ENCODE measurements around the gene DENND5B.
A peak's percentile ranks its signal among the peaks of the same experiment; 100 is the strongest.
"Not testable (repeated sequence)": the region's sequence is repeated elsewhere in the genome, so short reads cannot be mapped to it uniquely, and the experiment has no call there.

DENND5B gene

DNA sequence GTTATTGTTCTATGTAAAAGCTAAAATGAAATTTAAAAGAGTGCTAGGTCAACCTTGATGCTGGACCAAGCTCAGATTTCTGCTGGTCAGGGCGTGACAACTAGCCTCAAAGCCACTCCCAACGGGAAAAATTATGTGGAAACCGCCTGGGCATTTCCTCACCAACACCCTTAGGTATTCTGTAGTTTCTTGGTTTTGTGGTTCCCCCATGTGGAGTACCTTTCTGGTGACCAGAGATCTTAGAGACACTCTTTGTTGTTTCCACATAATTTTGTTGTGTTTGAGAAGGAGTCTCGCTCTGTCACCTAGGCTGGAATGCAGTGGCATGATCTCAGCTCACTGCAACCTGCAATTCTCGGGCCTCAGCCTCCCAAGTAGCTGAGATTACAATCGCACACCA lies 119.9 kb downstream of the DENND5B start:
- no peak for DNase-seq (ENCODE audit: low spot score)

DNA sequence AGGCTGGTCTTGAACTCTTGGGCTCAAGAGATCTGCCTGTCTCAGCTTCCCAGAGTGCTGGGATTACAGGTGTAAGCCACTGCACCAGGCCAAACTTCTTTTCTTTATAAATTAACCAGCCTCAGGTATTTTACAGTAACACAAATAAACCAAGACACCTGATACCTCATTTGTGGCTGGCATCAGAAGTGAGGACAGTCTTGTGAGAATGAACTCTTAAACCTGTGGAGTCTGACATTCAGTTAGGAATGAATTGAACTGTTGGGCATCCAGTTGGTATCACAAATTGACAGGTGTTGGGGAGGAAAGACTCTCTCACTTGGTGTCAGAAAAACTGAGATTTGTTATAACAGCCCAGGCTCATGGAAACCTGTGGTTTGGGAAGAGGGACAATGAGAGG lies 120.5 kb downstream of the DENND5B start:
- no peak for DNase-seq (ENCODE audit: low spot score)

DNA sequence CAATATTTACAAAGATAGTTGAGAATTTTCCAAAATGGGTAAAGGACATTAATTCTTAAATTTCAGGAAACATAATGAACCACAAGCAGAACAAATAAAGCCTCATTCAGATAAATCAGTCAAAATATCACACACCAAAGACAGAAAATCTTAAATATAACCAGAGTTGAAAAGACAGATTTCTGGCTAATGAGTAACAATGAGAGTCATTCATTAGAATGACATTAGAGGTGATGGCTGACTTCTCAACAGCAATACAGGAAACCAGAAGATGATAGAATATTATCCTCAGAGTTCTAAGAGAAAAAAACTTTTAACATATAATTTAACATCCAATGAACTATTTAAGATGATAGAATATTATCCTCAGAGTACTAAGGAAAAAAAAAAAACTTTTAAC lies 124.2 kb downstream of the DENND5B start:
- DNase-seq (ENCODE audit: low spot score): no peak

DNA sequence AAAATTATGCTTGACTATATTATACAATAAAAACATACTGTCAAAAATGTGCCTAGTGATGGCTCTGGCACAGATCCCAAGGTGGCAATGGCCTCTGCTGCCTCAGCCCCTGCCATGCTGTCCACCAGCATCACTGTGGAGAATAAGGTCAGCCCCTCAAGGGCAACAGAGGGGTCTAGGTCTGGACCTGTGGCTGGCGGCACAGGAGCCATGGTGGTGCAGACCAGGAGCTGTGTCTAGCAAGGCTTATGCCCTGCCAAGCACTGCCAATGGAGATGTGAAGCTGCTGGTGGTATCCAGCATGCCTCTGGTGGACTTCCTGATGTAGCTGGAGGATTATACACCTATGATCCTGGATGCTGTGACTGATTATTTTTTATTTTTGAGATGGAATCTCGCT lies 125.9 kb downstream of the DENND5B start:
- no peak for DNase-seq (ENCODE audit: low spot score)

DNA sequence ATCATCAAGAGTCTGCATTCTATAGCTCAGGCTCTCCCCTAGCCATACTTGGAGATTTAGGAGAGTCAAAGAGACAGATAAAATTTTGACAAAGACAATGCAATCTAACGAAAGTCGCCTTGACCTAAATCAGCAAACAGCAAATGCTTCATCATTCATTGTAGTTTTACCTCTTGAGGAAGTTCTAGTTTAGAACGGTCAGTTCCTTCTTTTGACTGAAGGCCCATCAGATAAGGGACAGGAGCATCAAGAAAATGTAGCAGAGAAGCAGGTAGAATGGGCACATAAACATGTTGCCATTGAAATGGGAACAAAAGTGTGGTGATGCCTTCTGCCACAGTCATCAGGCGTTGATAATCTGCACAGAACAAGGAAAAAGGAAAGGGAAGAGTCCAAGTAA lies 130.9 kb downstream of the DENND5B start:
- no peak for DNase-seq (ENCODE audit: low spot score)

DNA sequence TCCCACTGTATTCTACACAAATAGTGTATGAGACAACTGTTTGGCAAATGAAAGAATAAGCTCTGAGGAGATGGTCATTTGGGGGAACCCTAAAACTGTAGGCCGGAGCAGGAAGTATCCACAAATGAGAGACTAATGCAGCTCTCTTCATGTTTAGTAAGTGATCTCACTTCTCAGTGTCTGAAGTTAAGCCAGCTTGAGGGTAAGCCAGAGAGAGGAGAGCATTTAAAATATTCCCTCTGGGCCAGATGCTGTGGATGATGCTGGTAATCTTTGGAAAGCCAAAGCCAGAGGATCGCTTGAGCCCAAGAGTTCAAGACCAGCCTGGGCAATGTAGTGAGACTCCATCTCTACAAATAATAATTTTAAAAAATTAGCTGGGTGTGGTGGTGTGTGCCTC lies 134.4 kb downstream of the DENND5B start:
- no peak for DNase-seq (ENCODE audit: low spot score)

DNA sequence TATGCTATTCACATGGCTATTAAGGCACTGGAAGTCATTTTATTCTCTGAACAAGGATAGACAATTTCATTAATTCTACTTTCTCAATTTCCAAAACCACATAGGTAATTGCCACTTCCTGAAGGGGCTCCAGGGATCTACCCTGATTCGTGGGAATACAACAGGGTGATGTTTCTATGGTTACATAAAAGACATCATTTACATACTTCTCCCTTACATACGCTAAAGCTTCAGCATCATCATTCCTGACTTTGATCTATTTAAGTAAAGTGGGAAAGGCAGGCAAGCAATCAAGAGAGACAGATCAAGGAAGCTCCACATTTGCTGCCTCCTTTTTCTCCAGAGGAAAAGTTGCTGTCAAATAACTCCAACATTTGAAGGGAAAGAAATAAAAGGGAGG lies 146.2 kb downstream of the DENND5B start:
- no peak for DNase-seq (ENCODE audit: low spot score)

DNA sequence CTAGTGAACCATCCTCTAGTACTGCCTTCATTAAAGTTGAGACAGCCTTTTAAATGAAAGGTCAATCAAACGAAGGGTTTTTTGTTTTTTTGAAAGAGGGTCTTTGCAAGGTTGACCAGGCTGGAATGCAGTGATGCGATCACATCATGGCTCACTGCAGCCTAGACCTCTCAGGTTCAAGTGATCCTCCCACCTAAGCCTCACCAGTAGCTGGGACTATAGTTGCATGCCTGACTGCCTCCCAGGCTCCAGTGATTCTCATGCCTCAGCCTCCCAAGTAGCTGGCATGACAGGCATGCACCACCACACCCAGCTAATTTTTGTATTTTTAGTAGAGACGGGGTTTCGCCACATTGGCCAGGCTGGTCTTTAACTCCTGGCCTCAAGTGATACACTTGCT lies 150.3 kb downstream of the DENND5B start:
- no peak for DNase-seq (ENCODE audit: low spot score)

DNA sequence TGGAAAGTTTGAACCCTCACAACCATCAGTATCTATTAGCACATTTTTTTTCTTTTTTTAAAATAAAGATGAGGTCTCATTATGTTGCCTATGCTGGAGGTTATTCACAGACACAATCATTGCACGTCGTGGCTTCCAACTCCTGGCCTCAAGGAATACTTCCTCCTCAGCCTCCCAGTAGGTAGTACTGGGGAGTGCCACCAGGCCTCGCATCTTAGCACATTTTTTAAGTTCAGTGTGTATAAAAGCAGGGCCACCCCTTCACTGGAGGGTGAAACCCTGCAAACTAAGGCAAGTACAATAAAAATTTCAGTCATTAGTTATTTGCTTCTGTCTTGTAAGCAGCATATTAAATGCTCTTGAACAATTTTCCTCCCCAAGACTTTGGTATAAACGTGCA lies 150.8 kb downstream of the DENND5B start:
- no peak for DNase-seq (ENCODE audit: low spot score)

DNA sequence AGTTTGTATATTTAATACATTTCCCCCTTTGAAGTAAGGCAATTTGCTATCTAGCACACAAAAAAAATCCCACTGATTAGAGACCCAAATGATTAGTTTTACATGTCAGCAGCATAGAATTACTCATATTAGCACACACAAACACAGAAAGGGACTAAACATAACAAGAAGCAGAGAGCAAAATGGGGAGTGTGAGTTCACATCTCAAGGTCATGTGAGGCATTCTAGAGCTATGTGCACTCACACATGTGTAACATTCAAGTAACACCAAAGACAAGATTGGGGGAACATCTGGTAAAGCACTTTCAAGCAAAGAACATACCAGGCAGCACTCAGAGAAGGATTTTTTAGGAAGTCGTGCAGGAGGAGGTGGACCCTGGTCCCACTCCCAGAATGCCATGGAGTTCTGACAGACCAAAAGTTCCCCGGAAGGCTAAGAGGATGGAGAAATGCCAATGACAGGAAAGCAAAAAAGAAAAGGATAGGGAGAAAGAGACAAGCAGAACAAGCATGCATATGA lies 159.2 kb downstream of the DENND5B start:
- no peak for DNase-seq (ENCODE audit: low spot score)

DNA sequence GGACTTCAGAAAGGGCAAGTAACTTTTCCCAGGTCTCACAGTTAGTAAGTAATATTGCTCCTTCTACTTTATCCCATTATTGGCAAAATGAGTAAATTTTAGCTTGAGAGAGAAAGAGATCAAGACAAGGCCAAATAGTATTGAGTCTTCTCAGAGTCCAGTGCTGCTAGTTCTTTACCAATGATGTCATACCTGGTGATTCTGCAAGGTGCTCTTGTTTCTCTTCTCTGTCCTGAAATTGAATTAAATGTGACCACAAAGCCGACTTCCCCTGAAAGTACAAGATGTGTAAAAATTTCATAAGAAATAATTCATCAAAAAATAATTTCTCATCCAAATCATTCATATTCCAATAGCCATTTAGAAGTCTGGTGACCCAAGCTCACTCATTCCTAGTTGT lies 167.5 kb downstream of the DENND5B start:
- no peak for DNase-seq (ENCODE audit: low spot score)

DNA sequence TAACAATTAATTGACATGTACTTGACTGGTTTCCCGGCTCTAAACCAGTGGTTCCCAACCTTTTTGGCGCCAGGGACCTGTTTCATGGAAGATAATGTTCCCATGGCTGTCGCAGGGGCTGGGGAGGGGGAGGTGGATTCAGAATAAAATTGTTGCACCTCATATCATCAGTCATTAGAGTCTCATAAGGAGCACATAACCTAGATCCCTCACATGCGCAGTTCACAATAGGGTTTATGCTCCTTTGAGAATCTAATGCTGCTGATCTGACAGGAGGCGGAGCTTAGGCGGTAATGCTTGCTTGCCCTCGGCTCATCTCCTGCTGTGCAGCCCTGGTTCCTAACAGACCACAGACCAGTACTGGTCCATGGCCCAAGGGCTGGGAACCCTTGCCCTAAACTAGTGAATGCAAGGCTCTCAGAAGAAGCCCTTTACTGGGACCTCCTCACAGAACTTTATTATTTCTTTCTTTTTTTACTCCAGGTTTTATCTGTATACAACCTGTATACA lies 178.6 kb downstream of the DENND5B start:
- DNase-seq (ENCODE audit: low spot score): no peak

DNA sequence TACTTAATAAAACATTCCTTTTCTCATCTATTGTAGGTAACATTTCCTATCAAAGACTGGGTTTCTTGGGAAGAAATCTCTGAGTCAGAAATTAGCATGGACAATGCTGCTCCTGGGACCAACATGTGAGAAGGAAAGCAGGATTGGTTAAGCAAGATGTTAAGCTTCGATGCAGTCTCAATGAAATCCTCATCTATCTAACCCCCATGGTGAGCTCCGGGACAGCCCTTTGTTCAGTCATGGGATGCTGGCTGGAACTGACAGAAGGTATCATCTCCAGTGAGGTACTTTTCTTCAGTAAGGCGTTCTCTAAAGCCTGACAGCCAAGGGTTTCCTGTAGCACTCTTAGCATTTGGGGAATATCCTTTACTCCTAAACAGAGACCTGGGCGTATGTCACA lies 182.2 kb downstream of the DENND5B start:
- DNase-seq (ENCODE audit: low spot score): no peak

DNA sequence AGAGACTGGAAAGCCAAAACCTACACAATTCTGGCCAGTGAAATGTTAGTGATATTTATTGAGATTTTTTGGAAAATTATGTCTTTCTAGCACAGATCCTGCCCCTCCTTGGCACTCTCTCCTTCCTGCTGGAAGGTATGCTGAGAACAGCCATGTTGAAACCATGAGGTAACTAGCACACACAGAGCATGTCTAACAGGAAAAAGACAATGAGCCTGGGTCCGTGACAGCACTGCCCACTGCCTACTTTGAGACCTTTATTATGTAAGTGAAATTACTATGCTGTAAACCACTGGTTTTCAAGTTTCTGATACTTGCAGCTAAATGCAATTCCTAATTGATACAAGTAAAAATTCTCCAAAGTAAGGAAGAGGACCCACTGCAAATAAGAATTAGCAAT lies 183.4 kb downstream of the DENND5B start:
- no peak for DNase-seq (ENCODE audit: low spot score)

DNA sequence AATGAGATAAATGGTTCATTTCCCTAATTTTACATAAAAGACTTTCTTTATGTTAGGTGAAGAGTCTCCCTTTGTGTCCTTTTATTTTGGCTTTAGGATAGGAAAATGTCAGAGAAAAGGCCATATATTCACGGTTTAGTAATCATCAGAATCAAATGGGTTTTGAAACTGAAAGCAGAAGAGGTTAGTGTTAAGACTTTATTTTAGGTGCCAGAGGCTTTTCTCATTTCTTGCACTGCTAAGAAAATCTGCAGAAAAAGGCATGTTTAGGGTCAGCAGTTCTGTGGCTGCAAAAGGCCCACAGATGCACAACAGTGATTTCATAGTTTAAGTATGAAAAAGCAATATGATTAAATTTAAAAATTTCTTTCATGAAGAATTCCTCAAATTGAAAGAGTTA lies 184.6 kb downstream of the DENND5B start:
- DNase-seq (ENCODE audit: low spot score): no peak

DNA sequence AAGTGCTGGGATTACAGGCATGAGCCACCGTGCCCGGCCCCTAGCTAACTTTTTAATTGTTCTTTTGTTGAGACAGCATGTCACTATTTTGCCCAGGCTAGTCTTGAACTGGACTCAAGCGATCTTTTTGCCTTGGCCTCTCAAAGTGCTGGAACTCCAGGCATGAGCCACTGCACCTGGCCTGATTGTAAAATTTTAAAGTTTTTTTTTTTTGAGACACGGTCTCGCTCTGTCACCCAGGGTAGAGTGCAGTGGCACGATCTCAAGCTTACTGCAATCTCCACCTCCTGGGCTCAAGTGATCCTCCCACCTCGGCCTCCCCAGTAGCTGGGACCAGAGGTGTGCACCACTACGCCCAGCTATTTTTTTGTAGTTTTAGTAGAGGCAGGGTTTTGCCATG lies 185.9 kb downstream of the DENND5B start:
- no peak for DNase-seq (ENCODE audit: low spot score)

DNA sequence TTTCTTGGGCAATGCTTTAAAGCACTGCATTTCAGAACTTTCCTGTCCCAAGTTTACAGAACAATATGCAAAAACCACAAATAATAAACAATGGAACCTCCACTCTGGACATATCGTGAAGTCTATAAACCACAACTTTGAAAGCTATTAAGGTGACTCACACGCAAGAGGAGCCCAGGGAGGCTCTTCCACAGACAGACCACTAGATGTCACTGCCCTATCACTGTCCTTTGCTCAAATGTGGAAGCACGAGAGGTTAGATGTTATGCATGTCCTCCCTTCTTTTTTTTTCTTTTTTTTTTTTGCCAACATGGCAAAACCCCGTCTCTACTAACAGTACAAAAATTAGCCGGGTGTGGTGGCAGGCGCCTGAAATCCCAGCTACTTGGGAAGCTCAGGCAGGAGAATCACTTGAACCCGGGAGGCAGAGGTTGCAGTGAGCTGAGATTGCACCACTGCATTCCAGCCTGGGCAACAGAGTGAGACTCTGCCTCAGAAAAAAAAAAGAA lies 187.8 kb downstream of the DENND5B start:
- peak; percentile 63 for DNase-seq (ENCODE audit: low spot score)

DNA sequence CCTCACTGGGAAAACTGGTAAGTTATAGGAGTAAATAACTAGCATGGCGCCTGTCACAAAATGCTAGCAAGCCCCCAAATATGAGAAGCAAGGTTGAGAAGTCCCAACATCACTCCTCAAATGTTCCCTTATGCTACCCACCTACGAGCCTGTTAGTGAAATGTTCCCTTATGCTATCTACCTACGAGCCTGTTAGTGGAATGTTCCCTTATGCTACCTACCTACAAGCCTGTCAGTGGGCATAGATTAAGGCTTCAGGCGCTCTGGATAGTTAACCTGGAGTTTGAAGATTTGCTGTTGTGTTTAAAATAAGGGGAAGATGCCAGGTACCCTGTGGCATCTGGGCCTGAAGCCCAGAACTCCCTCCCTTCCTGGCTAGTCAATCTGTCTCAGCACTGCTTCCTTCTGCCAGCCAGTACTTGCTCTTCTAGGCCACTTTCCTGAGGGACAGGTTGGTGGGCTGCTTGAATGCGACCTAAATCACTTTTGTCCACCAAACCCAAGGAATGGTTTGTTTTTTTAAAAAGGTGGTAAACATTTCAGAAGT lies 197.9 kb downstream of the DENND5B start:
- DNase-seq (ENCODE audit: low spot score): no peak

DNA sequence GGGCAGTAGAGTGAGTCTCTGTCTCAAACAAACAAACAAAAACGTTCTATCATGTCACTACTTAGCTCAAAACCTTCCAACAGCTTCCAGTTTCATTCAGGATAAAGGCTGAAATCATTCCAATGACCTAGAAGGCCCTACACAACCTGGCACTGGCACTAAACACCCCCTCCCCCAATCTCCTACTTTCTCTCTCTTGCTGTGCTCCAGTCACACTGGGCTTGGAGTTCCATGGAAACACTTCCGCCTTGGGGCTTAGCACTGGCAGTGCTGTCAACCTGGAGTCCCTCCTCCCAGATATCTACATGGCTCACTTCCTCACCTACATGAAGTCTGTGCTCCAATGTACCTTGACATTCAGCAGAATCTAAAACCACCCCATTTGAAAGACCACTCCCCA lies 199.9 kb downstream of the DENND5B start:
- no peak for DNase-seq (ENCODE audit: low spot score)

DNA sequence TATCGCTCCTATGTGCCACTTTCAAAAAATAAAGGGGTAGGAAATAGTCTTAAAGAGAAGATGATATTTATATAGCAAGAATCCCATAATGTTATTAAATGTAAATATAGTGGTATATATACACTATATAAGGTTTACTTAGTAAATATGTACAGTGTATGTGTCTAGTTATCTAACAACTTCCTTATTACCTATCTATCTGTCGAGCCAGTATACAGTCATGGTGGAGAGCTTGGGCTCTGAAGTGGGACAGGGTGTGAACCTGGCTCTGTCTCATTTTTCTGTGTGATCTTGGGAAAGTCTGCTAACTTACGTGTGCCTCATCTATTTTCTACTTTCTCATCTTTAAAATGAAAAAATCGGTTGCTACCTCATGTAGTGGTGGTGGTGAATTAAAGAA lies 202.2 kb downstream of the DENND5B start:
- no peak for DNase-seq (ENCODE audit: low spot score)

DNA sequence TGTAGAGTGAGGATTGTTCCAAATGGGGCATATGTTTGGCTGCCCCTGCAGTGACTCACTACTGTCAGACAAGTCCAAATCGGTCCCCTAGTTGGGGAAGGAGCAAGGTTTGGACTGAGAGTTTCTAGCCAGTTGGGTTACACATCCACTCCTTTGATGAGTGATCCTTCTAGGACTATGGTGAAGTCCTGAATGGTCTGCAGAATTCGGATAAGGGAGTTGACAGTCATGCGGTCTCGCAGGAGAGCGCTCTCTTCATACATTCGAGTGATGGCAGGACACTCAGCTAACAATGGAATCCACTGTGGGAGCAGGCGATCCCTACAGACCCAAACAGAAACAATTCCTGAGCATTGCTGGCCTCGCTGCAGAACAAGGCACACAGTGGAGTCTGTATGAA lies 203.5 kb downstream of the DENND5B start:
- DNase-seq (ENCODE audit: low spot score): no peak

DNA sequence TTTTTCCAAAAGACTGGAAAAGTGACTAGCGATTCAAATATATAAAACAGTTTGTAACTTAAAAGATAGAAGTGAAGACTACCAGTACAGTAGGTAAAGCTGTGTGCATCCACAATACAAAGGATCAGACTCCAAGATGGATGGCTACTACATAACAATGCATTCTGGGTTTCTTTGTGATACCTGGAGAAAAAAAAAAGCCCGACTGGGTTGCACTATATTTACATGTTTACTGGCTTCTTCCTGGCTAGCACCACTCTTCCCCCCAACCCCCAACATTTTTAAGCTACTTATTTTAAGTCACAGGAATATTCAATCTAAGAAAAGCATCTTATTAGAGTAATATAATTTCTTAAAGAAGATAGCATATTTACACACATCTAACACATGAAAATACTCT lies 203.9 kb downstream of the DENND5B start:
- no peak for DNase-seq (ENCODE audit: low spot score)

DNA sequence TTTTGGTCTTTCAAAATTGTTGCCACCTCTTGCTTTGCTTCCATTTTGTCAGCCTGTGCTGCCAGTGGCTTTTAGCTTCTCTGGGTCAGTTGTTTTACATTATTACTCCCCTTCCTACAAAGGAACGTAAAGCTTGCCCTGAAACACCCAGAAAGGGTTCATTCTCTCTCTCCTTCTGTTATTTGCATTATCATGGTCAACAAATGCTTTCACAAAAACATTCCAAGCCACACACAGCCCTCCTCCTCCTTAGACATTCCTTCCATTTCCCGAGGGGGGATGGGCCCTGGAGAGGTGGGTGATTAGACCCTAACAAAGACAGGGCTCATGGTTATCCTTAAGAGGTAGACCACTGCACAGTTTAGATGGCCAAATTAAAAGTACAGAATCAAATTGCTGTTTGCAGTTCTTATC lies 204.6 kb downstream of the DENND5B start:
- no peak for DNase-seq (ENCODE audit: low spot score)

DNA sequence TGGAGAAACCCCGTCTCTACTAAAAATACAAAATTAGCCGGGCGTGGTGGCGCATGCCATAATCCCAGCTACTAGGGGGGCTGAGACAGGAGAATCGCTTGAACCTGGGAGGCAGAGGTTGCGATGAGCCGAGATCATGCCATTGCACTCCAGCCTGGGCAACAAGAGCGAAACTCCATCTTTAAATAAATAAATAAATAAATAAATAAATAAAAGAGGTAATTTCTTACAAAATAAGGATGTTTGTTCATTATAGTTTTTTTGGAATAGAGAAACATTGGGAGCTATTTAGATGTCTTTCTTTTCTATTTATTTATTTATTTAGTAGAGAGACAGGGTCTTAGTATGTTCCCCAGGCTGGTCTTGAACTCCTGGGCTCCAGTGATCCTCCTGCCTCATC lies 213.7 kb downstream of the DENND5B start:
- not testable (repeated sequence) for DNase-seq (ENCODE audit: low spot score)
